ENCODE measurements around the gene HDAC5.

The HDAC5 gene

GRCh38 chr17:44087319-44087718 is 36.1 kb downstream of the HDAC5 start:
- no peak for TF ChIP-seq SIN3A (IDR thresholded peaks at IDR 0.05; ENCODE audit: borderline replicate concordance, insufficient read depth, low read length)
- TF ChIP-seq POLR2AphosphoS5 (IDR thresholded peaks at IDR 0.05; ENCODE audit: low read depth, low read length): no peak
- TF ChIP-seq FOXP2 (optimal IDR thresholded peaks at IDR 0.05; ENCODE audit: borderline replicate concordance, extremely low read depth, extremely low read length, insufficient read depth): no peak
- no peak for TF ChIP-seq TAF1 (IDR thresholded peaks at IDR 0.05; ENCODE audit: borderline replicate concordance, insufficient read depth, low read length)
- TF ChIP-seq REST (IDR thresholded peaks at IDR 0.05; ENCODE audit: insufficient read depth in 1 of 2, low read depth in 2 of 2, low read length in 2 of 2): no peak

DNA sequence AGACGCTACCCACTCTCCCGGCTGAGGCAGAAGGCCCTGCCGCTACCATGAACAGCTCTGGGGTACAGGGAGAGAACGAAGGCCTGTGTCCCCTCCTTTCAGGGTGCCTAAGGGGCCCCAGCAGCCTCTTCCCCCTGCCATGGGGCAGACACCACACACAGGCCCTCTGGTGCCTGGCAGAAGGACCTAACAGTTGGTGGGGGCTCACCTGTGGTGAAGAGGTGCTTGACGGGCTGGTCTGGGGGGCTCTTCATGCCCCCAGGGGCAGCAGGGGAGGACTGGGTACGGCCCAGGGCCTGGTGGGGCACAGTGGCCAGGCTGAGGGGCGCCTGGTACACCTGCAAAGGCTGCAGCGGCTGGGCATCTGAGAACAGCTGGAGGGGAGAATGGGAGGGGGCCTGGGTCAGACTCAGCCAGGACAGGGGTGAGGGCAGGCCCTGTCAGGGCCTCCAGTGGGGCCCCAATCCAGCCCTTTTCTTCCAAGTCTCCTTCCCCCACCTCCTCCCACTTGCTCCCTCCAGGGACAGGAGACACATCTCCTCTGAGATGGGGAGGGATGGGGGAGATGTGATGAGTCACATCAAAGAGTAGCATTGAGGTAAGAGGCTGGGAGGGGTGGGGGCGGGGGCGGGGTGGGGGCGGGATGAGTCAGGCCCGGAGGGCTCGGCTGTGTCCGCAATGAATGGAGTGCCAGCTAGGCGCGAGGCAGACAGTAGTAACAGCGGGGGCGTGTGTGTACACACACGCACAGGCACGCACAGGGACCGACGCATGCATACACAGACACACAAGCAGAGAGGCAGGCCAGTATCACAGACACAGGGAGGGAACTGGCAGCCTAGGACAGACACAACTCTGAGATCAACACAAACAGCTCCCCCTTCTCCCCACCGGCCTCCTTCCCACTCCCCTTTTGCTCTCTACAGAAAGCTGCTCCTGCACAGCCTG is 36.8 kb downstream of the HDAC5 start:
- TF ChIP-seq SIN3A (IDR thresholded peaks at IDR 0.05; ENCODE audit: borderline replicate concordance, insufficient read depth, low read length) (peak; percentile 100; the same call in 1 of the 2 replicates), REST (IDR thresholded peaks at IDR 0.05; ENCODE audit: insufficient read depth in 1 of 2, low read depth in 2 of 2, low read length in 2 of 2) (0 out of 4 replicates have a peak, but pooled peaks have one; percentile 9 to 19), TAF1 (IDR thresholded peaks at IDR 0.05; ENCODE audit: borderline replicate concordance, insufficient read depth, low read length) (no peak; the same call in 1 of the 2 replicates), POLR2AphosphoS5 (IDR thresholded peaks at IDR 0.05; ENCODE audit: low read depth, low read length) (peak; percentile 62), FOXP2 (optimal IDR thresholded peaks at IDR 0.05; ENCODE audit: borderline replicate concordance, extremely low read depth, extremely low read length, insufficient read depth) (peak; percentile 100)

GRCh38 chr17:44085908-44086307 is 37.5 kb downstream of the HDAC5 start:
- no peak for TF ChIP-seq SIN3A (IDR thresholded peaks at IDR 0.05; ENCODE audit: borderline replicate concordance, insufficient read depth, low read length)
- TF ChIP-seq POLR2AphosphoS5 (IDR thresholded peaks at IDR 0.05; ENCODE audit: low read depth, low read length): no peak
- no peak for TF ChIP-seq REST (IDR thresholded peaks at IDR 0.05; ENCODE audit: insufficient read depth in 1 of 2, low read depth in 2 of 2, low read length in 2 of 2)
- no peak for TF ChIP-seq TAF1 (IDR thresholded peaks at IDR 0.05; ENCODE audit: borderline replicate concordance, insufficient read depth, low read length)
- no peak for TF ChIP-seq FOXP2 (optimal IDR thresholded peaks at IDR 0.05; ENCODE audit: borderline replicate concordance, extremely low read depth, extremely low read length, insufficient read depth)

- TF ChIP-seq FOXP2 (optimal IDR thresholded peaks at IDR 0.05; ENCODE audit: borderline replicate concordance, extremely low read depth, extremely low read length, insufficient read depth) (no peak), TAF1 (IDR thresholded peaks at IDR 0.05; ENCODE audit: borderline replicate concordance, insufficient read depth, low read length) (no peak), POLR2AphosphoS5 (IDR thresholded peaks at IDR 0.05; ENCODE audit: low read depth, low read length) (no peak), REST (IDR thresholded peaks at IDR 0.05; ENCODE audit: insufficient read depth in 1 of 2, low read depth in 2 of 2, low read length in 2 of 2) (no peak), SIN3A (IDR thresholded peaks at IDR 0.05; ENCODE audit: borderline replicate concordance, insufficient read depth, low read length) (no peak)
Measured at GRCh38 chr17:44084921-44085320, 38.5 kb downstream of the HDAC5 start.
